ENCODE data around the gene CERK.
A peak's percentile ranks its signal among the peaks of the same experiment; 100 is the strongest.
"Not testable (repeated sequence)": the region's sequence is repeated elsewhere in the genome, so short reads cannot be mapped to it uniquely, and the experiment has no call there.

The CERK gene

GRCh38 chr22:46650078-46650810 is 87.8 kb downstream of the CERK start:
- no peak for DNase-seq

- DNase-seq, result peak in 3 of 51 donors; percentile 22 to 43 (median 27)
These were observed 88.6 kb downstream of the CERK start for GRCh38 chr22:46649141-46650077.

DNA sequence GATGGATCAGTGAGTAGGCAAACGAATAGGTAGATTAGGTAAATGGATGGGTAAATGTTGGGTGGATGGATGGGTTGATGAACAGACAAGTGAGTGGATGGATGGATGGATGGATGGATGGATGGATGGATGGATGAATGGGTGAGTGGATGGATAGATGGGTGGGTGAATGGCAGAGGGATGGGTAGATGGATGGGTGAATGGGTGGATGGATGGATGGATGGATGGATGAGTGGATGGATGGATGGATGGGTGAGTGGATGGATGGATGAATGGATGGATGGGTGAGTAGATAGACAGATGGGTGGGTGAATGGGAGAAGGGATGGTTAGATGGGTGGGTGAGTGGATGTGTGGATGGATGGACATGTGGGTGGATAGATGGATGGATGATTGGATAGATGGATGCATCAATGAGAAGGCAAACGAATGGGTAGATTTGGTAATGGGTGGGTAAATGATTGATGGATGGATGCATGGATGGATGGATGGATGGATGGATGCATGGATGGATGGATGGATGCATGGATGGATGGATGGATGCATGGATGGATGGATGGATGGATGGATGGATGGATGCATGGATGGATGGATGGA is 89.7 kb downstream of the CERK start:
- not testable (repeated sequence) for DNase-seq

GRCh38 chr22:46646531-46647215 is 91.4 kb downstream of the CERK start:
- DNase-seq, result no peak

DNA sequence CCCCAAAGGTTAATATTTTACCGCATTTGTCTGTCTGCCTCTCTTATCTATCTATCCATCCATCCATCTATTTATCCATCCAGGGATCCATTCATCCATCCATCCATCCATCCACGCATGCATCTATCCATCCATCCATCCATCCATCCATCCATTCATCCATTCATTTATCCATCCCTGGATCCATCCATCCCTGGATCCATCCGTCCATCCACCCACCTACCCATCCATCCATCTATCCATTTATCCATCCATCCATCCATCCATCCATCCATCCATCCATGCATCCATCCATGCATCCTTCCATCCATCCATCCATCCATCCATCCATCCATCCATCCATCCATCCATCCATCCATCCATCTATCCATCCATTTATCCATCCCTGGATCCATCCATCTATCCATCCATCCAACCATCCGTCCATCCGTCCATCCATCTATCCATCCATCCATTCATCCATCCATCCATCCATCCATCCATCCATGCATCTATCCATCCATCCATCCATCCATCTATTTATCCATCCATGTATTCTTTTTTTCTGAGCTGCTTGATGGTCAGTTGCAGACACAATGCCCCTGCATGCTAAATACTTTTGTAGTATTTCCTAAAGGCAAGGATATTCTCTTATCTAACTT is 95.1 kb downstream of the CERK start:
- not testable (repeated sequence) for DNase-seq

DNA sequence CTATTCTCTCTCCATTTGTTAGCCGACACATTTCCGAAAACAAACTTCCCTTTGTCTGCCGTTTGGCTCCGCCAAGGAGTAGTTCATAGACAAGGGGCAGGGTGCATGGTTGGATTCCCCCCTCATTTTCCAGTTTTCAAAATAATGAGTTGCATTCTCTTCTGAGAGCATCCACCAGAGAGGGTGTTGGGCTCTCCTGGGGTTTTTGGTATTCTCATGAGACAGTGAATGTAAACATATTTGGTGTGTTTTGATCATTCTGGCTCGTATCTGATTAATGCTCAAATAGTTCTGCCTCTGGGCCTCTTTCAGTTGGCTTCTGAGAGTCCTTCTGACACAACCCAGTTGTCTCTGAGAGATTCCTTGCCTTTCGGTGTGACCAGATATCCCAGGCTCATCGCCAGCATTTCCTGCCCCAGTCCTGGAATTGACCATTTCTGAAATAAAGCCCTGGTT is 96.2 kb downstream of the CERK start:
- DNase-seq, result no peak

DNA sequence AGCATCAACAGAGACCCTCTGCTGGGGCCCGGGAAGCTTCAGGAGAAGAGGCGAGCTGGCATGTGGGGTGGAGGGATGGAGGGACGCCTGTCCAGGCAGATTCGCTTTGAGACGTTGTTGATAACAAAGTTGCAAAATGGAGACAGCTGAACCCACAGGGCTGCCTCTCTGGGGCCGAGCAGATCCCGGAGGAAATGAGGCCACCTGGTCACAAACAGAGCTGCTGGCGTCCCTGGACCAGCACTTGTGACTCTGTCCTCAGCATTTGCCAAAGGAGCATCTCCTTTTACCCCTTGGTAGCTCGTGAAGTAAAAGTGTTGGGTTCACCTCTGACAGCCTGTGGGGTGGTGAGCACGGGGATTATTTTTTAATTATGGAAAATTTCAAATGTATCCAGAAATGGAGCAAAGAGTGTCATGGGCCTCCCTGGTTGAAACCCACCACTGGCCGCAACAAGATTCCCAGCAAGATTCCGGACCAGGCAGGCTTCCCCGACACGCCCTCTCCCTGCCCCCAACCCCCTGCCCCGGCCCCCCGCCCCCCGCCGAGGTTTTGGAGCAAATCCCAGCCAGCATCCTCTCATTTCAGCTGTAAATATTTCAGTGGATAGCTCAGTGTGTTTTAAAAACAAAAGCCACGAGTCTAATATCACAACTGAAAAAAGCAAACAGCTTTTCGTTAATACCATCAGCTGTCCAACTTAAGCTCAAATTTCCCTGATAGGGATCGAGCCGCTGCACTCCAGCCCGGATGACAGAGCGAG is 97.6 kb downstream of the CERK start:
- no peak for DNase-seq

DNA sequence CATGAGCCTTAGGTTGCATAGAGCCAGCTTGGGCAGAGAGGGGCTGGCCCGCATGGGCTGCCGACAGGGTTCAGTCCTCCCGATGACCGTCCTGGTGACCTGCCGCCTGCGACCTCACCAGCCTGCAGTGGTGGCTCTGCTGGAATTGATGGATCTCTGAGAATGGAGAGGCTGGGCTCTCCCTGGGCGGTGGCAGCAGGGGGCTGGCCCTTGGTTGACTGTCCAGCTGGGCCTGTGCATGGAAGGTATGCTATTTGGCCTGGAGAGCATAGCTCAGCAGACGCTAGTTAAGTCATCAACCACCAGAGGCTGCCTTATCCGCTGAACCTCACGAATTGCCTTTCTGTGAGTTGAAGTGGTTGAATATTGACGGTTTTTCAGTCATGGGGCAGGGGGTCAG is 98.2 kb downstream of the CERK start:
- no peak for DNase-seq

- DNase-seq, result no peak
These were observed 99.2 kb downstream of the CERK start for GRCh38 chr22:46638601-46639431.

DNA sequence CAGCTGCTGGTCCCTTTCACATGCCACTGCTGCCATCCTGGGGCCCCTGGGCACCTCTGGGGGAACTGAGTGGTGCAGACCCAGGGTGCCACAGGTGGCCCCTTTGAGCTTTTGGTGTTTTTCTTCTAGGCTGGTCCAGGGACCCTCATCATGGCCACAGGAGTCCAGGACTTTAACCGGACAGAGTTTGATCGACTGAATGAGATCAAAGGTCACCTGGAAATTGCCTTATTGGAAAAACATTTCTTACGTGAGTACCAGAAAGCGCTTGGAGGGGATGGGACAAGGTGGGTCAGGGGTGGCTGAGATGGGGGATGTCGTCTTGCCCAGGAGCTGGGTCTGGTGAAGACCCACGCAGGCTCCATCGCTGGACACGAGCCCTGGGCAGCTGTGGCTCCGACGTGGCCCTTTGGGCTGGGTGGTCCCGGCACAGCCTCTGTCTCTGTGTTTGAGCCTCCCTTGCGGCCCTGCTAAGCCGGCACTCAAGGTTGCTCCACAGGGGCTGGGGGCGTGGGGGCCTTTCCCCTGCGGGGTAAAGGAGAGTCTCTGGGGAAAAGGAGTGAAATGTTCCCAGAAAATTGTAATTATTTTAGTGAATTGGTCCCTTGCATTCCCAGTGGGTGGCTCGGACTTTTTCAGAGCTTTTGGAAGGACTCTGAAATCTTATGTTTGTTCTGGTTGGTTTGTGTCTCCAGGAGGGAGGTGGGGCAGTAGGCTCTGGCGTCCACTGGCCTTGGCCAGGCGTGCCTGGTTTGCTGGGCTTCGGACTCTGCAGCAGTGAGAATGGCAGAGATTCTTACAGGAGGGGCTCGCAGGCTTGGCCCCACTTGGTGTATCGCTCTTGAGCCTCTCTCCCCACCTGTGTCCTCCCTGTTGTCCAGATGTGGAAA is 100.1 kb downstream of the CERK start:
- peak in 3 of 51 donors; percentile 17 to 27 (median 20) for DNase-seq

DNA sequence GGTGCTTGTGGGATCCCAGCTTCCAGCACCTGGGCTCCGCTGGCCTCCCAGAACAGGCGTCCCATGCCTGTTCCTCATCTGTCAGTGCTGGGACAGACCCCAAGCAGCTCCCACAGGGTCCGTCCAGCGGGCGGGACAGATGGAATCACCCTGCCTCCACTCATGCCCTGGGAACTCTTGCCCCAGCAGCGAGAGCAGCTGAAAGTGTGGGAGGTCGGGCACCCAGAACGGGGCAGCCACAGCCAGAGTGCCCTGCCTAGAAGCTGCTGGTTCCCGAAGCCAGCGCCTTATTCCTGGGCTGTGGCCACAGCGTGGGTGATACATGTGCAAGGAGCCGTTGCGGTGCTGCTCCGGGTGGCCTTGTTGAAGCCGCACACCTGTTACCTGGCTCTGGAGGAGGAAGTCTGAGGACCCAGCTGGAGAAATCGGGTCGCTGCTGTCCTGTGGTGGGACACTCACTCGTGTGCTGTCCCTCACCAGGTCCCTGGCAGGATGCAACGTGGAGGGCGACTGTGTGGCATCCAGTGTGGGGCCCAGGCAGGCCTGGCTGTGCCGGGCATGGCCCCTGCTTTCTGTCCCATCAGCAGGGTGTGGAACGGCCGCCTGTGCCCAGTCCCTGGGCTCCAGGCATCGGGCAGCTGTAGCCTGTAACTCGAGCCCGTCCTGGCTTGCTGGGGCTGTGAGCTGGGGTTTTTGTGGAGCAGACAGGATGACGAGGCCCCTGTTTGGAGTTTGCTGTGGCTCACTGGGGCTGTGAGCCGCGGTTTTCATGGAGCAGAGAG is 101.6 kb downstream of the CERK start:
- no peak for DNase-seq

GRCh38 chr22:46635756-46636155 is 102.3 kb downstream of the CERK start:
- DNase-seq, result no peak

DNA sequence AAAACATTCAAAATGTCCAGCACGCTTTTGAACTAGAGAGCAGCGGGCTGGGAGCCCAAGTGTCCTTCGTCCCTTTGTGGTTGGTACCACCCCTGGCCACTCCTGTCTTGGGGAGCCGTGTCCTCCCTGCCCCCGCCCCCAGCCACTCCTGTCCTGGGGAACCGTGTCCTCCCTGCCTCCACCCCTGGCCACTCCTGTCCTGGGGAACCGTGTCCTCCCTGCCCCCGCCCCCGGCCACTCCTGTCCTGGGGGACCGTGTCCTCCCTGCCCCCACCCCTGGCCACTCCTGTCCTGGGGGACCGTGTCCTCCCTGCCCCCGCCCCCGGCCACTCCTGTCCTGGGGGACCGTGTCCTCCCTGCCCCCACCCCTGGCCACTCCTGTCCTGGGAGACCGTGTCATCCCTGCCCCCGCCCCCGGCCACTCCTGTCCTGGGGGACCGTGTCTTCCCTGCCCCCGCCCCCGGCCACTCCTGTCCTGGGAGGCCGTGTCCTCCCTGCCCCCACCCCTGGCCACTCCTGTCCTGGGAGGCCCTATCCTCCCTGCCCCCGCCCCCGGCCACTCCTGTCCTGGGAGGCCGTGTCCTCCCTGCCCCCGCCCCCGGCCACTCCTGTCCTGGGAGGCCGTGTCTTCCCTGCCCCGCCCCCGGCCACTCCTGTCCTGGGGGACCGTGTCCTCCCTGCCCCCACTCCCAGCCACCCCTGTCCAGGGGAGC is 102.9 kb downstream of the CERK start:
- DNase-seq, result peak in 1 of 51 donors; percentile 28

Data from hypothalamus (tissue), 51 donors.